Neural cell (in vitro differentiated cells): ENCODE results near the gene TBCEL. TPM values are rescaled to one million over a fixed set of nuclear protein-coding genes. Genes with fewer than 3 reads are reported as not detected.

Experiments used
- H2AFZ ChIP-seq: fragments of 200-600, 300-800 bp; sonication (generic), shearing (Covaris generic); 2 replicates; pipeline ENCODE4 v1.6.0; 2014; ENCODE audit warnings: low read depth, mild to moderate bottlenecking, antibody characterized with exemption, low read length, moderate library complexity
- H3F3A ChIP-seq: fragments of 200-600 bp; shearing (Covaris generic); 2 replicates; pipeline ENCODE4 v1.6.1; 2016; ENCODE audit warnings: mild to moderate bottlenecking, moderate library complexity, mixed read lengths, antibody characterized with exemption, low read length; ENCODE audit not compliant: insufficient read depth, poor library complexity, severe bottlenecking
- H3K27ac ChIP-seq: fragments of 200-600, 300-800 bp; sonication (generic), shearing (Covaris generic); 2 replicates; pipeline ENCODE4 v1.5.1; 2014; ENCODE audit warnings: mild to moderate bottlenecking, low read length, moderate library complexity
- H3K27me3 ChIP-seq: fragments of 300-800, 200-600 bp; sonication (generic), shearing (Covaris generic); 2 replicates; pipeline ENCODE4 v1.6.0; 2014; ENCODE audit warnings: mild to moderate bottlenecking, low read depth, low read length, moderate library complexity; ENCODE audit not compliant: insufficient read depth
- H3K36me3 ChIP-seq: fragments of 300-800, 200-600 bp; sonication (generic), shearing (Covaris generic); 2 replicates; pipeline ENCODE4 v1.5.1; 2014; ENCODE audit warnings: mild to moderate bottlenecking, antibody characterized with exemption, low read length, moderate library complexity; ENCODE audit not compliant: insufficient read depth
- H3K4me2 ChIP-seq: fragments of 300-800, 200-600 bp; sonication (generic), shearing (Covaris generic); 2 replicates; pipeline ENCODE4 v1.6.0; 2014; ENCODE audit warnings: mild to moderate bottlenecking, low read length
- H3K4me3 ChIP-seq: fragments of 300-800, 200-600 bp; sonication (generic), shearing (Covaris generic); 2 replicates; pipeline ENCODE4 v1.5.1; 2014; ENCODE audit warnings: mild to moderate bottlenecking, low read length, moderate library complexity
- H3K79me2 ChIP-seq: fragments of 200-600 bp; shearing (Covaris generic); replicated peaks from 2 replicates; pipeline ENCODE4 v1.6.0; 2014; ENCODE audit warnings: mild to moderate bottlenecking, low read length, moderate library complexity; ENCODE audit not compliant: insufficient read depth
- H3K9ac ChIP-seq: fragments of 300-800, 200-600 bp; sonication (generic), shearing (Covaris generic); 2 replicates; pipeline ENCODE4 v1.6.1; 2016; ENCODE audit warnings: mild to moderate bottlenecking, low read length, mixed read lengths
- H3K9me2 ChIP-seq: fragments of 200-600 bp; shearing (Covaris generic); 2 replicates; pipeline ENCODE4 v1.6.1; 2016; ENCODE audit warnings: mild to moderate bottlenecking, low read length, mixed read lengths; ENCODE audit not compliant: insufficient read depth
- H3K9me3 ChIP-seq: fragments of 200-600, 300-800 bp; sonication (generic), shearing (Covaris generic); 2 replicates; pipeline ENCODE4 v1.6.1; 2016; ENCODE audit warnings: mild to moderate bottlenecking, mixed run types, low read length, moderate library complexity, mixed read lengths
- H4K20me1 ChIP-seq: fragments of 200-600 bp; shearing (Covaris generic); 2 replicates; pipeline ENCODE4 v1.6.1; 2016; ENCODE audit warnings: mild to moderate bottlenecking, mixed run types; ENCODE audit not compliant: insufficient read depth
- CTCF ChIP-seq: fragments of 450-650 bp; IDR thresholded peaks from 2 replicates; pipeline ENCODE4 v1.5.1; 2014; ENCODE audit warnings: antibody characterized with exemption, mild to moderate bottlenecking, moderate library complexity; ENCODE audit not compliant: poor library complexity, severe bottlenecking
- EP300 ChIP-seq: fragments of 450-650 bp; conservative IDR thresholded peaks from 2 replicates; pipeline ENCODE4 v1.6.1; 2014; ENCODE audit warnings: antibody characterized with exemption, mild to moderate bottlenecking, moderate library complexity; ENCODE audit not compliant: poor library complexity, severe bottlenecking
- EZH2 ChIP-seq: fragments of 200-600, 300-800 bp; shearing (Covaris generic), sonication (generic); IDR thresholded peaks from 2 replicates; pipeline ENCODE4 v1.6.1; 2014; ENCODE audit warnings: antibody characterized with exemption, low read length, borderline replicate concordance, mild to moderate bottlenecking; ENCODE audit not compliant: insufficient read depth, poor library complexity, severe bottlenecking
- MXI1 ChIP-seq: fragments of 450-650 bp; conservative IDR thresholded peaks from 2 replicates; pipeline ENCODE4 v1.6.1; 2014; ENCODE audit warnings: antibody characterized with exemption, mild to moderate bottlenecking; ENCODE audit not compliant: poor library complexity, severe bottlenecking
- POLR2AphosphoS5 ChIP-seq: IDR thresholded peaks from 2 replicates; pipeline ENCODE4 v1.6.1; 2012
- RAD21 ChIP-seq: fragments of 450-650 bp; conservative IDR thresholded peaks from 2 replicates; pipeline ENCODE4 v1.6.1; 2014; ENCODE audit warnings: antibody characterized with exemption, mild to moderate bottlenecking, moderate library complexity
- SMC3 ChIP-seq: fragments of 450-650 bp; conservative IDR thresholded peaks from 2 replicates; pipeline ENCODE4 v1.6.1; 2014; ENCODE audit warnings: antibody characterized with exemption, mild to moderate bottlenecking, moderate library complexity; ENCODE audit not compliant: poor library complexity
- TAF1 ChIP-seq: IDR thresholded peaks from 2 replicates; pipeline ENCODE4 v1.6.1; 2012; ENCODE audit warnings: low read depth
- polyA plus RNA-seq: library from polyadenylated mRNA; depleted of rRNA; stranded (reverse); fragments of >200 nt; gene quantifications from 2 replicates; pipeline ENCODE4 v1.2.3, GENCODE V29; 2014
- TF ChIP-seq, protein P1 (sequence below): IDR thresholded peaks from 2 replicates; pipeline ENCODE4 v1.6.1; 2012; ENCODE audit warnings: borderline replicate concordance

The TBCEL gene
- polyA plus RNA-seq, 1 donor from 2014 or later = 13.5 TPM

- Histone ChIP-seq H3K36me3 (no peaks in the 10 kb centered on the region), H3K4me3 (no peak overlapping the region), H3K27ac (no peak overlapping the region), H3K9me2 (no peaks in the 10 kb centered on the region), H3K27me3 (no peaks in the 10 kb centered on the region), H4K20me1 (no peaks in the 10 kb centered on the region), H2AFZ (no peak overlapping the region), H3K4me2 (no peak overlapping the region), H3F3A (no peaks in the 10 kb centered on the region), H3K9ac (no peak overlapping the region), H3K9me3 (no peaks in the 10 kb centered on the region), H3K79me2 (no peaks in the 10 kb centered on the region)
- TF ChIP-seq EZH2 = no peak
- no peak for TF ChIP-seq SMC3
- no peak for TF ChIP-seq POLR2AphosphoS5
- no peak for TF ChIP-seq TAF1
- TF ChIP-seq EP300 = no peak
- TF ChIP-seq CTCF = no peak
- TF ChIP-seq RAD21 = no peak
- no peak for TF ChIP-seq MXI1
- TF ChIP-seq, protein P1, sequence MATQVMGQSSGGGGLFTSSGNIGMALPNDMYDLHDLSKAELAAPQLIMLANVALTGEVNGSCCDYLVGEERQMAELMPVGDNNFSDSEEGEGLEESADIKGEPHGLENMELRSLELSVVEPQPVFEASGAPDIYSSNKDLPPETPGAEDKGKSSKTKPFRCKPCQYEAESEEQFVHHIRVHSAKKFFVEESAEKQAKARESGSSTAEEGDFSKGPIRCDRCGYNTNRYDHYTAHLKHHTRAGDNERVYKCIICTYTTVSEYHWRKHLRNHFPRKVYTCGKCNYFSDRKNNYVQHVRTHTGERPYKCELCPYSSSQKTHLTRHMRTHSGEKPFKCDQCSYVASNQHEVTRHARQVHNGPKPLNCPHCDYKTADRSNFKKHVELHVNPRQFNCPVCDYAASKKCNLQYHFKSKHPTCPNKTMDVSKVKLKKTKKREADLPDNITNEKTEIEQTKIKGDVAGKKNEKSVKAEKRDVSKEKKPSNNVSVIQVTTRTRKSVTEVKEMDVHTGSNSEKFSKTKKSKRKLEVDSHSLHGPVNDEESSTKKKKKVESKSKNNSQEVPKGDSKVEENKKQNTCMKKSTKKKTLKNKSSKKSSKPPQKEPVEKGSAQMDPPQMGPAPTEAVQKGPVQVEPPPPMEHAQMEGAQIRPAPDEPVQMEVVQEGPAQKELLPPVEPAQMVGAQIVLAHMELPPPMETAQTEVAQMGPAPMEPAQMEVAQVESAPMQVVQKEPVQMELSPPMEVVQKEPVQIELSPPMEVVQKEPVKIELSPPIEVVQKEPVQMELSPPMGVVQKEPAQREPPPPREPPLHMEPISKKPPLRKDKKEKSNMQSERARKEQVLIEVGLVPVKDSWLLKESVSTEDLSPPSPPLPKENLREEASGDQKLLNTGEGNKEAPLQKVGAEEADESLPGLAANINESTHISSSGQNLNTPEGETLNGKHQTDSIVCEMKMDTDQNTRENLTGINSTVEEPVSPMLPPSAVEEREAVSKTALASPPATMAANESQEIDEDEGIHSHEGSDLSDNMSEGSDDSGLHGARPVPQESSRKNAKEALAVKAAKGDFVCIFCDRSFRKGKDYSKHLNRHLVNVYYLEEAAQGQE = no peak
Measured at GRCh38 chr11:121104312-121104762, 80.4 kb downstream of the TBCEL start.

DNA sequence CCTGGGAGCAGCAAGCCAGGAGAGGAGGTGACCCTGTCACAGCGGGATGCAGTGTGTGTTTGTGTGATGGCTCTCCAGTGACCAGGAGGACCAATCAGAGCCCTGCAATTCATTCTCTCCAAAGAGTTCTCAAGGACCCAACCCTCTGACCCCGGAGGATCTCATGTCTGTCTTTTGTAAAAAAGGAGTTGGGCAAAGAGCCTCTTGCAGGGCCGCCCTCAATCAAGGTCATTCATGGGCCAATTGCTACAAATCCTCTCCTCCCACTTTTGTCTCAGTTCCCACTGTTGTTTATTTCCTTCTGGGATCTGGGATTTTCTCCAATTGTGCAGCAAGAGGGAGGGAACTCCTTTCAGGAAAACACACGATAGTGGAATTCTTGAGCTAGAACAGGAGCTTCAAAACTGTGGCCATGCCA is 81.2 kb downstream of the TBCEL start:
- H3K27ac ChIP-seq = no peak overlapping the region
- TF ChIP-seq POLR2AphosphoS5 (no peak), CTCF (no peak), EZH2 (no peak), TAF1 (no peak), EP300 (no peak), RAD21 (no peak), SMC3 (no peak), MXI1 (no peak)
- TF ChIP-seq, protein P1 = no peak

More for the DNA sequence above, 81.2 kb downstream of the TBCEL start:
- Histone ChIP-seq H3K4me2 (no peak overlapping the region), H3K9me2 (no peaks in the 10 kb centered on the region), H3K4me3 (no peak overlapping the region), H3F3A (no peaks in the 10 kb centered on the region), H2AFZ (no peak overlapping the region), H3K36me3 (no peaks in the 10 kb centered on the region), H3K79me2 (no peaks in the 10 kb centered on the region), H3K9ac (no peak overlapping the region), H3K9me3 (no peaks in the 10 kb centered on the region), H4K20me1 (no peaks in the 10 kb centered on the region), H3K27me3 (no peaks in the 10 kb centered on the region)
